GM19397 (cell line): Measurements from ENCODE around the gene EPB41L2.
A peak's percentile ranks its signal among the peaks of the same experiment; 100 is the strongest.

Experiments
- ATAC-seq: cut with Tn5 transposase; IDR thresholded peaks from one replicate; pipeline ENCODE4 v1.9.1; 2021; ENCODE audit warnings: mild to moderate bottlenecking, moderate library complexity; ENCODE audit not compliant: unreplicated experiment

The EPB41L2 gene

GRCh38 chr6:130980310-130981032 is 82.6 kb downstream of the EPB41L2 start:
- no peak for ATAC-seq

GRCh38 chr6:130978660-130979396 is 84.2 kb downstream of the EPB41L2 start:
- ATAC-seq, result no peak

- no peak for ATAC-seq
These were observed 84.9 kb downstream of the EPB41L2 start for GRCh38 chr6:130978180-130978579.

GRCh38 chr6:130975325-130975724 is 87.7 kb downstream of the EPB41L2 start:
- ATAC-seq, result no peak

- ATAC-seq, result no peak
These were observed 89.3 kb downstream of the EPB41L2 start for GRCh38 chr6:130973521-130974277.

GRCh38 chr6:130971504-130971903 is 91.5 kb downstream of the EPB41L2 start:
- ATAC-seq, result no peak

GRCh38 chr6:130970839-130971410 is 92.1 kb downstream of the EPB41L2 start:
- ATAC-seq, result no peak

- ATAC-seq, result no peak
These were observed 93.1 kb downstream of the EPB41L2 start for GRCh38 chr6:130969791-130970491.

GRCh38 chr6:130969166-130969565 is 93.9 kb downstream of the EPB41L2 start:
- ATAC-seq, result no peak

- ATAC-seq, result no peak
These were observed 94.6 kb downstream of the EPB41L2 start for GRCh38 chr6:130968476-130968875.

- no peak for ATAC-seq
These were observed 95.3 kb downstream of the EPB41L2 start for GRCh38 chr6:130967502-130968445.

- ATAC-seq, result no peak
These were observed 96.6 kb downstream of the EPB41L2 start for GRCh38 chr6:130966344-130966980.

GRCh38 chr6:130965656-130966055 is 97.4 kb downstream of the EPB41L2 start:
- ATAC-seq, result no peak

GRCh38 chr6:130964808-130965604 is 98.0 kb downstream of the EPB41L2 start:
- peak; percentile 40 for ATAC-seq

GRCh38 chr6:130964289-130964688 is 98.8 kb downstream of the EPB41L2 start:
- ATAC-seq, result no peak

- no peak for ATAC-seq
These were observed 100.1 kb downstream of the EPB41L2 start for GRCh38 chr6:130962966-130963365.

GRCh38 chr6:130961148-130961547 is 101.9 kb downstream of the EPB41L2 start:
- no peak for ATAC-seq

GRCh38 chr6:130959951-130960350 is 103.1 kb downstream of the EPB41L2 start:
- ATAC-seq, result no peak
